Cardiac muscle cell (in vitro differentiated cells and primary cell): ENCODE results near the gene SNAPC3. TPM values are rescaled to one million over a fixed set of nuclear protein-coding genes. Genes with fewer than 3 reads are reported as not detected.

Experiments
- DNase-seq, 2 donors: peaks; one replicate each; pipeline versions ENCODE4 v3.0.0 to v3.0.0-alpha.2; 2010 to 2017; ENCODE audit warnings: low read depth in 1 of 2, low spot score in 1 of 2
- H3K27ac ChIP-seq: fragments of 200-600 bp; sonication (generic); 2 replicates; pipeline ENCODE4 v1.5.1; 2016
- H3K27me3 ChIP-seq: fragments of 200-600 bp; sonication (generic); 2 replicates; pipeline ENCODE4 v1.6.0; 2016; ENCODE audit warnings: control low read depth
- H3K36me3 ChIP-seq: fragments of 200-600 bp; sonication (generic); 2 replicates; pipeline ENCODE4 v1.5.1; 2016; ENCODE audit warnings: control low read depth
- H3K4me1 ChIP-seq: fragments of 200-600 bp; sonication (generic); 2 replicates; pipeline ENCODE4 v1.8.1; 2017; ENCODE audit warnings: low read depth, mild to moderate bottlenecking, mixed run types
- H3K4me3 ChIP-seq: fragments of 200-600 bp; sonication (generic); 2 replicates; pipeline ENCODE4 v1.5.1; 2016; ENCODE audit warnings: mild to moderate bottlenecking
- H3K9me3 ChIP-seq: fragments of 200-600 bp; sonication (generic); 2 replicates; pipeline ENCODE4 v1.5.1; 2017; ENCODE audit warnings: low read depth, mild to moderate bottlenecking, control low read depth
- CTCF ChIP-seq: IDR thresholded peaks from 2 replicates; pipeline ENCODE4 v1.5.1; 2012; ENCODE audit warnings: low read depth, mild to moderate bottlenecking, low read length
- polyA plus RNA-seq: library from polyadenylated mRNA; unstranded; fragments of >200 nt; fragmentation: Nextera tagmentation; extraction: Ambion mirVana; gene quantifications from 2 replicates; pipeline ENCODE4 v1.2.1, GENCODE V29; 2016
- total RNA-seq: library from RNA; depleted of rRNA; stranded (reverse); fragments of >200 nt; gene quantifications from 2 replicates; pipeline ENCODE4 v1.2.3, GENCODE V29; 2016

SNAPC3 gene
- total and polyA plus RNA-seq, 2 experiments from 2014 or later = 46.2 to 147 TPM

GRCh38 chr9:15444141-15444540 is 21.5 kb downstream of the SNAPC3 start:
- H3K4me3 ChIP-seq = no peak overlapping the region
- DNase-seq = no peak
- no peaks in the 10 kb centered on the region for H3K9me3 ChIP-seq
- TF ChIP-seq CTCF = no peak
- H3K4me1 ChIP-seq = no peaks in the 10 kb centered on the region
- no peaks in the 10 kb centered on the region for H3K27me3 ChIP-seq
- peaks cover 54% of the 10 kb centered on the region for H3K36me3 ChIP-seq
- no peak overlapping the region for H3K27ac ChIP-seq

GRCh38 chr9:15453956-15454355 is 31.3 kb downstream of the SNAPC3 start:
- Histone ChIP-seq H3K9me3 (no peaks in the 10 kb centered on the region), H3K27me3 (no peaks in the 10 kb centered on the region), H3K27ac (no peak overlapping the region), H3K4me3 (no peak overlapping the region), H3K36me3 (peaks cover 67% of the 10 kb centered on the region), H3K4me1 (no peaks in the 10 kb centered on the region)
- DNase-seq = no peak
- no peak for TF ChIP-seq CTCF

- peaks cover 80% of the 10 kb centered on the region for H3K36me3 ChIP-seq
- H3K9me3 ChIP-seq = no peaks in the 10 kb centered on the region
- peak overlapping the region; percentile 10 for H3K27ac ChIP-seq
- H3K27me3 ChIP-seq = no peaks in the 10 kb centered on the region
- DNase-seq = no peak
- H3K4me1 ChIP-seq = no peaks in the 10 kb centered on the region
- TF ChIP-seq CTCF = no peak
- H3K4me3 ChIP-seq = no peak overlapping the region
Observed at GRCh38 chr9:15461056-15461455, 38.4 kb downstream of the SNAPC3 start.

GRCh38 chr9:15461601-15462000 is 38.9 kb downstream of the SNAPC3 start:
- H3K27me3 ChIP-seq = no peaks in the 10 kb centered on the region
- no peak for DNase-seq
- H3K4me3 ChIP-seq = no peak overlapping the region
- no peaks in the 10 kb centered on the region for H3K9me3 ChIP-seq
- peak overlapping the region; percentile 10 for H3K27ac ChIP-seq
- H3K36me3 ChIP-seq = peaks cover 84% of the 10 kb centered on the region
- TF ChIP-seq CTCF = no peak
- H3K4me1 ChIP-seq = no peaks in the 10 kb centered on the region

- H3K4me1 ChIP-seq = no peaks in the 10 kb centered on the region
- H3K36me3 ChIP-seq = peaks cover 70% of the 10 kb centered on the region
- no peaks in the 10 kb centered on the region for H3K9me3 ChIP-seq
- H3K27me3 ChIP-seq = no peaks in the 10 kb centered on the region
- H3K27ac ChIP-seq = no peak overlapping the region
- H3K4me3 ChIP-seq = no peak overlapping the region
- no peak for TF ChIP-seq CTCF
- DNase-seq = no peak
Observed at GRCh38 chr9:15468145-15468544, 45.5 kb downstream of the SNAPC3 start.

- TF ChIP-seq CTCF = no peak
- Histone ChIP-seq H3K4me1 (no peaks in the 10 kb centered on the region), H3K9me3 (no peaks in the 10 kb centered on the region), H3K27ac (no peak overlapping the region), H3K36me3 (peaks cover 63% of the 10 kb centered on the region), H3K27me3 (no peaks in the 10 kb centered on the region), H3K4me3 (no peak overlapping the region)
- DNase-seq = no peak
Observed at GRCh38 chr9:15469406-15469805, 46.7 kb downstream of the SNAPC3 start.
